K562 (cell line): ENCODE results near the gene SAP25. TPM values are rescaled to one million over a fixed set of nuclear protein-coding genes. Genes with fewer than 3 reads are reported as not detected.

Source experiments
- ATAC-seq: fragments of 200-7000 bp; cut with Tn5 transposase; 3 replicates; pipeline ENCODE4 v1.9.1; 2020; ENCODE audit warnings: moderate library complexity
- BruUV-seq: library from RNA; stranded (reverse); fragments of 400-500 nt; replicated peaks from 2 replicates; lab custom pipeline; 2021; lab: Mats Ljungman, UMichigan
- CTCF ChIA-PET: fragments of 300-600 bp; formaldehyde crosslinking; extraction: SDS; loops from one replicate; lab custom pipeline; 2021; ENCODE audit warnings: low intra/inter-chr PET ratio; lab: Yijun Ruan, JAX
- POLR2A ChIA-PET: fragments of 300-600, 350-650 bp; sonication (Branson Sonifier 250); formaldehyde crosslinking; extraction: SDS; loops from one replicate; lab custom pipeline; 2021; ENCODE audit warnings: antibody characterized with exemption, inconsistent platforms; lab: Yijun Ruan, JAX
- DNase-seq, 4 experiments: peaks; one replicate each; pipeline versions ENCODE4 v3.0.0 to v3.0.0-alpha.2; 2011 to 2018; ENCODE audit warnings: low spot score in 3 of 4, mixed read lengths in 3 of 4; ENCODE audit errors: extremely low read depth in 1 of 4
- FAIRE-seq: peaks from 2 replicates; lab custom pipeline; 2011; peaks lifted over from hg19 to GRCh38; lab: Jason Lieb, UNC
- H2AFZ ChIP-seq: 2 replicates; pipeline ENCODE4 v1.6.0; 2011; ENCODE audit warnings: low read depth, low read length, control low read depth, inconsistent platforms
- H3K27ac ChIP-seq: fragments of 200-600 bp; 3 replicates; pipeline ENCODE4 v1.8.0; 2011; ENCODE audit warnings: low read depth, mild to moderate bottlenecking, control low read depth, inconsistent platforms, low read length, moderate library complexity, mixed read lengths; ENCODE audit errors: extremely low read depth
- H3K27me3 ChIP-seq, 2 experiments: fragments of 300-600 bp in 1 of 2; 2 replicates in 1 of 2; 3 replicates in 1 of 2; pipeline versions ENCODE4 v1.6.0 to v1.8.0; 2011; ENCODE audit warnings: inconsistent platforms in 2 of 2, low read length in 2 of 2, mild to moderate bottlenecking in 1 of 2, mixed read lengths in 1 of 2, moderate library complexity in 1 of 2; ENCODE audit not compliant: control insufficient read depth in 2 of 2, insufficient read depth in 2 of 2
- H3K36me3 ChIP-seq: fragments of 300-600 bp; 3 replicates; pipeline ENCODE4 v1.8.0; 2011; ENCODE audit warnings: mild to moderate bottlenecking, low read length, inconsistent platforms; ENCODE audit not compliant: control insufficient read depth, insufficient read depth
- H3K4me1 ChIP-seq, 2 experiments: fragments of 200-600 bp in 1 of 2; replicated peaks in 1 of 2; 2 replicates in 1 of 2; 3 replicates in 1 of 2; pipeline versions ENCODE4 v1.5.1 to v1.8.0; 2011; ENCODE audit warnings: inconsistent platforms in 2 of 2, low read length in 2 of 2, mild to moderate bottlenecking in 1 of 2, mixed read lengths in 1 of 2, moderate library complexity in 1 of 2; ENCODE audit not compliant: control insufficient read depth in 2 of 2, insufficient read depth in 2 of 2
- H3K4me2 ChIP-seq: 2 replicates; pipeline ENCODE4 v1.6.1; 2011; ENCODE audit warnings: low read length, control low read depth, inconsistent platforms, mixed read lengths; ENCODE audit not compliant: insufficient read depth
- H3K4me3 ChIP-seq: fragments of 200-600 bp; sonication (generic), shearing (Covaris generic); 2 replicates; pipeline ENCODE4 v1.5.1; 2016; ENCODE audit warnings: control low read depth, inconsistent platforms
- H3K79me2 ChIP-seq: fragments of 200-600 bp; 3 replicates; pipeline ENCODE4 v1.8.0; 2011; ENCODE audit warnings: low read length, inconsistent platforms; ENCODE audit not compliant: control insufficient read depth, insufficient read depth
- H3K9ac ChIP-seq, 2 experiments: 2 replicates each; pipeline versions ENCODE4 v1.6.0 to v1.6.1; 2011; ENCODE audit warnings: low read depth in 2 of 2, low read length in 2 of 2, control low read depth in 1 of 2, inconsistent platforms in 1 of 2, mild to moderate bottlenecking in 1 of 2, mixed read lengths in 1 of 2; ENCODE audit not compliant: insufficient read depth in 1 of 2
- H3K9me1 ChIP-seq: one replicate; pipeline ENCODE4 v1.6.0; 2011; ENCODE audit warnings: inconsistent platforms, mild to moderate bottlenecking, low read length, moderate library complexity; ENCODE audit not compliant: control insufficient read depth, insufficient read depth
- H3K9me3 ChIP-seq: replicated peaks from 2 replicates; pipeline ENCODE4 v1.5.1; 2011; ENCODE audit warnings: low read depth, low read length, inconsistent platforms; ENCODE audit not compliant: control insufficient read depth, insufficient read depth
- H4K20me1 ChIP-seq: replicated peaks from 2 replicates; pipeline ENCODE4 v1.6.1; 2011; ENCODE audit warnings: low read length, inconsistent platforms, mixed read lengths; ENCODE audit not compliant: control insufficient read depth, insufficient read depth
- FOXA3 ChIP-seq, 2 experiments: fragments of 450-650 bp in 1 of 2; sonication (generic) in 1 of 2; formaldehyde crosslinking; IDR thresholded peaks in 1 of 2; conservative IDR thresholded peaks in 1 of 2; 2 replicates each; pipeline versions ENCODE4 v1.4.0 to v1.8.0; 2020 to 2022; ENCODE audit warnings: mild to moderate bottlenecking in 2 of 2, missing genetic modification reagents in 1 of 2
- HNRNPH1 ChIP-seq: fragments of 200-400 bp; formaldehyde crosslinking; optimal IDR thresholded peaks from 2 replicates; pipeline ENCODE3; 2017; ENCODE audit warnings: low read depth, mild to moderate bottlenecking, low read length, moderate library complexity
- HSF4 ChIP-seq: fragments of 250-450 bp; sonication (Bioruptor Pico); IDR thresholded peaks from 2 replicates; pipeline ENCODE4 v2.1.2; 2022; ENCODE audit warnings: mild to moderate bottlenecking, moderate library complexity, borderline replicate concordance
- NFIC ChIP-seq: fragments of 450-650 bp; IDR thresholded peaks from 2 replicates; pipeline ENCODE4 v1.6.1; 2017; ENCODE audit warnings: mild to moderate bottlenecking, inconsistent platforms
- WGBS: fragments of 100-300 bp; shearing (Covaris generic); methylation state at CpG from one replicate; pipeline ENCODE4 v1.1.6; 2016; ENCODE audit warnings: low coverage, mixed read lengths; ENCODE audit not compliant: insufficient coverage; ENCODE audit errors: missing lambda C conversion rate; 5-methylcytosine and 5-hydroxymethylcytosine counted together
- in situ Hi-C: fragments of 300-500 bp; cut with MboI; formaldehyde crosslinking; loops from 4 replicates; pipeline ENCODE4 v1.15.0; 2018; ENCODE audit warnings: inconsistent platforms, mixed read lengths
- intact Hi-C: fragments of 100-400 bp; cut with micrococcal nuclease; formaldehyde crosslinking; loops from 2 replicates; pipeline ENCODE4 v1.14.2; 2022
- polyA plus RNA-seq, 8 experiments: library from polyadenylated mRNA; depleted of rRNA in 4 of 8; stranded (reverse) in 5 of 8; unstranded in 3 of 8; fragments of >200 nt; fragmentation: Nextera tagmentation in 2 of 8; fragmentation: Illumina TruSeq in 1 of 8; extraction: Ambion mirVana in 2 of 8; extraction: Trizol in 1 of 8; gene quantifications; 2 replicates each; pipeline versions ENCODE4 v1.2.1 to v1.2.3, GENCODE V29; 2011 to 2014; ENCODE audit warnings: inconsistent platforms in 1 of 8, missing spikeins in 1 of 8
- total RNA-seq, 7 experiments: library from RNA; depleted of rRNA in 6 of 7; stranded (reverse); fragments of >200 nt in 6 of 7; fragmentation: Illumina TruSeq in 2 of 7; extraction: Trizol in 2 of 7; gene quantifications; 2 replicates each; pipeline versions ENCODE4 v1.2.1 to v1.2.3, GENCODE V29; 2011 to 2021; ENCODE audit warnings: low replicate concordance in 1 of 7
- TF ChIP-seq, protein P1 (sequence below): fragments of 250-450 bp; sonication (Bioruptor Pico); IDR thresholded peaks from 2 replicates; pipeline ENCODE4 v1.5.0; 2021

SAP25 gene
- total and polyA plus RNA-seq, 9 of the 15 experiments (the other 6 are each of a cell fraction or from before 2014, with no cell fraction given), result 0.13 to 5.3 (median 0.78) TPM; not detected in 1

DNA sequence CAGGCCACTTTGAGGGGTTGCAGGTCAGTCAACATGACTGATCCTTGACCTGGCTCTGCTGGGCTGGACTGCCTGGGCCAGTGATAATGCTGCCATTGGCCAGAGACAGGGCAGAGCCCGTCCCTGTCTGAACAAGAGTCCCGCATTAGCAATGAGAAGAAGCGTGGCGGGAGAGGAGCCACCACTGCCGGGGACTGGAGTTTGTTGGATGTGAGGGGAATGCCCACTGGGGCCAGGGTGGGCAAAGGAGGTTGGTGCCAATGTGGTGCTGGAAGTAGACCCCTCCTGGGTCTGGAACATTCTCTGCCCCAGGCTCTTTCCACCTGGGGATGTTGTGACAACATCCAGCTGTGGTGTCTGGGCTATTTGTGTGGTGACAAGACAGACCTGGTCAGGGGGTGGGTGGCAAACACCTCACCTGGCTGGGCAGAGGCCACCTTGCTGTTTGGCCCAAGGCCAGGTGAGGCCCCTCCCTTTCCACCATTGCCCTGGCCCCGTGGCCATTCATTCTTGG is 7.6 kb downstream of the SAP25 start:
- Histone ChIP-seq H3K4me1 (peaks cover 6 to 57% of the 10 kb centered on the region in 2 experiments; a peak in 4 of 5 replicates), H3K9ac (peak overlapping the region in 1 of 2 experiments; percentile 3; a peak in 2 of 4 replicates), H2AFZ (no peak overlapping the region), H3K79me2 (no peaks in the 10 kb centered on the region), H3K36me3 (peaks cover 8% of the 10 kb centered on the region; the same call in 1 of the 3 replicates), H4K20me1 (no peaks in the 10 kb centered on the region), H3K4me2 (no peak overlapping the region), H3K27me3 (no peaks in the 10 kb centered on the region), H3K4me3 (no peak overlapping the region), H3K27ac (no peak overlapping the region), H3K9me1 (peaks cover 4% of the 10 kb centered on the region), H3K9me3 (no peaks in the 10 kb centered on the region)
- in situ Hi-C loops (loop anchor here (25.0 kb wide), 1 partner anchor 104 kb away; the partner anchor contains the start of gene SPACDR), intact Hi-C loops (no loop called here)
- WGBS, result 67% methylated on average over 6 of the region's 6 CpGs
- ATAC-seq (no peak), FAIRE-seq (no peak)
- POLR2A ChIA-PET, result interaction anchor here (0.6 to 1.8 kb wide), 5 partner anchors 12 to 149 kb away, joined by 3 to 5 read pairs (median 3); partner anchors contain the start of gene MEPCE
- BruUV-seq, result no TSS peak
- TF ChIP-seq, protein P1, sequence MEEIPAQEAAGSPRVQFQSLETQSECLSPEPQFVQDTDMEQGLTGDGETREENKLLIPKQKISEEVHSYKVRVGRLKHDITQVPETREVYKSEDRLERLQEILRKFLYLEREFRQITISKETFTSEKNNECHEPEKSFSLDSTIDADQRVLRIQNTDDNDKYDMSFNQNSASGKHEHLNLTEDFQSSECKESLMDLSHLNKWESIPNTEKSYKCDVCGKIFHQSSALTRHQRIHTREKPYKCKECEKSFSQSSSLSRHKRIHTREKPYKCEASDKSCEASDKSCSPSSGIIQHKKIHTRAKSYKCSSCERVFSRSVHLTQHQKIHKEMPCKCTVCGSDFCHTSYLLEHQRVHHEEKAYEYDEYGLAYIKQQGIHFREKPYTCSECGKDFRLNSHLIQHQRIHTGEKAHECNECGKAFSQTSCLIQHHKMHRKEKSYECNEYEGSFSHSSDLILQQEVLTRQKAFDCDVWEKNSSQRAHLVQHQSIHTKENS (CRISPR knock-in tag), result no peak
- TF ChIP-seq HNRNPH1 (no peak), FOXA3 (CRISPR knock-in tag; conservative IDR thresholded peaks at IDR 0.05 in 1 of 2, IDR thresholded peaks at IDR 0.05 in 1 of 2) (peak in 1 of 2 experiments; percentile 16; a peak in 1 of 4 replicates), HSF4 (CRISPR knock-in tag) (no peak), NFIC (peak; percentile 73)
- TF ChIP-seq, all 486 proteins: peak for 2
- DNase-seq, result no peak
- CTCF ChIA-PET, result no interaction called here
